H1 (cell line): Measurements from ENCODE around the gene CNRIP1. TPM values are rescaled to one million over a fixed set of nuclear protein-coding genes. Genes with fewer than 3 reads are reported as not detected.

ENCODE experiments used
- CTCF ChIA-PET: fragments of 300-600 bp; sonication (Branson Sonifier 250); formaldehyde crosslinking; loops from one replicate; lab custom pipeline; 2021; ENCODE audit not compliant: partially characterized antibody; lab: Charles Lee
- POLR2A ChIA-PET: fragments of 300-600 bp; sonication (Branson Sonifier 250); formaldehyde crosslinking; loops from one replicate; lab custom pipeline; 2021; ENCODE audit warnings: inconsistent platforms; ENCODE audit not compliant: partially characterized antibody; lab: Charles Lee
- DNase-seq, 2 experiments: peaks; one replicate each; pipeline versions ENCODE4 v3.0.0 to v3.0.0-alpha.2; 2010 to 2022; ENCODE audit warnings: low spot score in 2 of 2, low read depth in 1 of 2, mixed read lengths in 1 of 2
- FAIRE-seq: peaks from 2 replicates; lab custom pipeline; 2011; peaks lifted over from hg19 to GRCh38; lab: Jason Lieb, UNC
- H2AFZ ChIP-seq: 2 replicates; pipeline ENCODE4 v1.8.1; 2012; ENCODE audit warnings: low read length, inconsistent platforms
- H2AK5ac ChIP-seq: 2 replicates; pipeline ENCODE4 v1.6.1; 2013; ENCODE audit warnings: low read depth, low read length
- H2BK120ac ChIP-seq: replicated peaks from 2 replicates; pipeline ENCODE3; 2013; ENCODE audit warnings: low read depth, low read length, inconsistent platforms
- H2BK12ac ChIP-seq: 2 replicates; pipeline ENCODE4 v1.6.1; 2013; ENCODE audit warnings: low read depth, low read length
- H2BK15ac ChIP-seq: 2 replicates; pipeline ENCODE4 v1.6.1; 2013; ENCODE audit warnings: low read length
- H2BK20ac ChIP-seq: 2 replicates; pipeline ENCODE4 v1.6.1; 2013; ENCODE audit warnings: low read length
- H2BK5ac ChIP-seq: 2 replicates; pipeline ENCODE4 v1.6.1; 2013; ENCODE audit warnings: low read depth, low read length
- H3K14ac ChIP-seq: 2 replicates; pipeline ENCODE4 v1.6.1; 2013; ENCODE audit warnings: inconsistent platforms; ENCODE audit not compliant: insufficient read length
- H3K18ac ChIP-seq: 2 replicates; pipeline ENCODE4 v1.6.1; 2013; ENCODE audit warnings: low read length; ENCODE audit errors: extremely low read depth
- H3K23ac ChIP-seq: 2 replicates; pipeline ENCODE4 v1.6.1; 2013; ENCODE audit warnings: inconsistent platforms; ENCODE audit not compliant: insufficient read length
- H3K23me2 ChIP-seq: 2 replicates; pipeline ENCODE4 v1.6.1; 2013; ENCODE audit warnings: low read depth, low read length
- H3K27ac ChIP-seq: 2 replicates; pipeline ENCODE4 v1.6.1; 2011; ENCODE audit warnings: low read depth, low read length, inconsistent platforms
- H3K27me3 ChIP-seq, 4 experiments: replicated peaks in 1 of 4; 1 replicate in 1 of 4; 2 replicates in 3 of 4; pipeline versions ENCODE4 v1.6.1 to v1.8.1; 2011 to 2013; ENCODE audit warnings: low read length in 3 of 4, mild to moderate bottlenecking in 3 of 4, inconsistent platforms in 2 of 4, mixed read lengths in 2 of 4, moderate library complexity in 1 of 4; ENCODE audit not compliant: control insufficient read depth in 3 of 4, insufficient read depth in 3 of 4; ENCODE audit errors: extremely low read depth in 1 of 4
- H3K36me3 ChIP-seq, 4 experiments: 2 replicates each; pipeline versions ENCODE4 v1.6.1 to v1.8.1; 2011 to 2013; ENCODE audit warnings: mild to moderate bottlenecking in 4 of 4, low read length in 3 of 4, moderate library complexity in 2 of 4, control low read depth in 1 of 4, inconsistent platforms in 1 of 4; ENCODE audit not compliant: insufficient read depth in 4 of 4, control insufficient read depth in 2 of 4
- H3K4ac ChIP-seq: replicated peaks from 2 replicates; pipeline ENCODE3; 2013; ENCODE audit warnings: low read length, low read depth, mixed read lengths, inconsistent platforms; ENCODE audit not compliant: insufficient read length
- H3K4me1 ChIP-seq, 4 experiments: replicated peaks in 1 of 4; 1 replicate in 1 of 4; 2 replicates in 3 of 4; pipeline versions ENCODE4 v1.6.1 to v1.8.1; 2011 to 2013; ENCODE audit warnings: low read length in 3 of 4, inconsistent platforms in 2 of 4, mixed read lengths in 1 of 4; ENCODE audit not compliant: insufficient read depth in 4 of 4, control insufficient read depth in 3 of 4
- H3K4me2 ChIP-seq, 2 experiments: 2 replicates each; pipeline versions ENCODE4 v1.6.1 to v1.8.1; 2011 to 2013; ENCODE audit warnings: low read depth in 2 of 2, low read length in 2 of 2, control low read depth in 1 of 2, inconsistent platforms in 1 of 2, mild to moderate bottlenecking in 1 of 2; ENCODE audit not compliant: insufficient read depth in 1 of 2
- H3K4me3 ChIP-seq, 4 experiments: fragments of 200-600, 300-600 bp in 1 of 4; sonication (generic), shearing (Covaris generic), sonication (Bioruptor Twin) in 1 of 4; 2 replicates each; pipeline versions ENCODE4 v1.5.1 to v1.8.1; 2011 to 2016; ENCODE audit warnings: low read length in 4 of 4, low read depth in 3 of 4, control low read depth in 2 of 4, inconsistent platforms in 2 of 4, mild to moderate bottlenecking in 2 of 4, mixed read lengths in 1 of 4, moderate library complexity in 1 of 4; ENCODE audit not compliant: insufficient read depth in 2 of 4; ENCODE audit errors: extremely low read depth in 1 of 4
- H3K56ac ChIP-seq: replicated peaks from 2 replicates; pipeline ENCODE3; 2013; ENCODE audit warnings: low read depth, mild to moderate bottlenecking, mixed read lengths, low read length, inconsistent platforms; ENCODE audit not compliant: insufficient read length
- H3K79me1 ChIP-seq: 2 replicates; pipeline ENCODE4 v1.6.1; 2013; ENCODE audit warnings: low read depth, low read length, control low read depth
- H3K79me2 ChIP-seq, 2 experiments: 2 replicates each; pipeline versions ENCODE4 v1.6.1 to v1.8.1; 2012 to 2013; ENCODE audit warnings: low read length in 2 of 2, mild to moderate bottlenecking in 2 of 2, inconsistent platforms in 1 of 2; ENCODE audit not compliant: insufficient read depth in 2 of 2, control insufficient read depth in 1 of 2
- H3K9ac ChIP-seq, 4 experiments: replicated peaks in 1 of 4; 1 replicate in 1 of 4; 2 replicates in 3 of 4; pipeline versions ENCODE4 v1.6.1 to v1.8.1; 2011 to 2013; ENCODE audit warnings: low read depth in 3 of 4, low read length in 3 of 4, control low read depth in 2 of 4, mild to moderate bottlenecking in 2 of 4, moderate library complexity in 2 of 4, inconsistent platforms in 1 of 4; ENCODE audit errors: extremely low read depth in 1 of 4
- H3K9me3 ChIP-seq, 2 experiments: 2 replicates each; pipeline versions ENCODE4 v1.6.1 to v1.8.1; 2012 to 2013; ENCODE audit warnings: mild to moderate bottlenecking in 2 of 2, moderate library complexity in 2 of 2, control low read depth in 1 of 2, inconsistent platforms in 1 of 2, low read depth in 1 of 2, low read length in 1 of 2, mixed read lengths in 1 of 2; ENCODE audit not compliant: insufficient read depth in 2 of 2
- H4K20me1 ChIP-seq, 2 experiments: replicated peaks in 1 of 2; 2 replicates each; pipeline versions ENCODE3 to v1.8.1; 2011 to 2013; ENCODE audit warnings: inconsistent platforms in 2 of 2, low read length in 2 of 2, mild to moderate bottlenecking in 1 of 2; ENCODE audit not compliant: insufficient read depth in 2 of 2, control insufficient read depth in 1 of 2
- H4K5ac ChIP-seq: 2 replicates; pipeline ENCODE4 v1.6.1; 2013; ENCODE audit warnings: low read length, low read depth, mixed read lengths, inconsistent platforms; ENCODE audit not compliant: insufficient read length
- H4K8ac ChIP-seq: 2 replicates; pipeline ENCODE4 v1.8.0; 2013; ENCODE audit warnings: mild to moderate bottlenecking, moderate library complexity, low read length, inconsistent platforms; ENCODE audit not compliant: insufficient read depth; ENCODE audit errors: extremely low read depth
- H4K91ac ChIP-seq: replicated peaks from 2 replicates; pipeline ENCODE3; 2013; ENCODE audit warnings: low read length, mixed read lengths, inconsistent platforms; ENCODE audit not compliant: insufficient read length
- ASH2L ChIP-seq: fragments of 200-600, 300-600 bp; sonication (generic); IDR thresholded peaks from one replicate; pipeline ENCODE4 v1.7.1; 2017; ENCODE audit warnings: low read length
- MAFK ChIP-seq: IDR thresholded peaks from 2 replicates; pipeline ENCODE4 v1.6.1; 2012; ENCODE audit warnings: low read depth, mild to moderate bottlenecking, improper control_type of control experiment, low read length
- NRF1 ChIP-seq: IDR thresholded peaks from 2 replicates; pipeline ENCODE4 v1.6.1; 2011; ENCODE audit warnings: mild to moderate bottlenecking, low read depth, low read length, improper control_type of control experiment
- PHF8 ChIP-seq: fragments of 200-600 bp; sonication (generic); conservative IDR thresholded peaks from 2 replicates; pipeline ENCODE4 v1.7.1; 2012; ENCODE audit warnings: low read depth, mild to moderate bottlenecking, inconsistent platforms, low read length, moderate library complexity
- RBBP5 ChIP-seq: IDR thresholded peaks from 2 replicates; pipeline ENCODE4 v1.7.1; 2012; ENCODE audit warnings: low read depth, mild to moderate bottlenecking, inconsistent platforms, low read length, moderate library complexity, borderline replicate concordance
- RFX5 ChIP-seq: IDR thresholded peaks from 2 replicates; pipeline ENCODE4 v1.6.1; 2011; ENCODE audit warnings: low read depth, low read length, improper control_type of control experiment, borderline replicate concordance
- RNF2 ChIP-seq: fragments of 200-900, 300-1000 bp; sonication (generic); IDR thresholded peaks from 2 replicates; pipeline ENCODE4 v1.7.1; 2016; ENCODE audit warnings: borderline replicate concordance, low read depth, mild to moderate bottlenecking, antibody characterized with exemption, low read length; ENCODE audit not compliant: poor library complexity, severe bottlenecking; ENCODE audit errors: missing control alignments
- SIRT6 ChIP-seq: IDR thresholded peaks from one replicate; pipeline ENCODE4 v1.7.1; 2012; ENCODE audit warnings: low read length, inconsistent platforms
- SIX5 ChIP-seq: IDR thresholded peaks from 2 replicates; pipeline ENCODE4 v1.6.1; 2011; ENCODE audit warnings: mild to moderate bottlenecking, low read depth, low read length
- SP1 ChIP-seq: IDR thresholded peaks from 2 replicates; pipeline ENCODE4 v1.6.1; 2011; ENCODE audit warnings: low read depth, low read length
- TAF1 ChIP-seq: IDR thresholded peaks from 2 replicates; pipeline ENCODE4 v1.6.1; 2011; ENCODE audit warnings: mild to moderate bottlenecking, low read depth, low read length
- TBP ChIP-seq: IDR thresholded peaks from 2 replicates; pipeline ENCODE4 v1.6.1; 2011; ENCODE audit warnings: low read depth, low read length, improper control_type of control experiment
- WGBS, 2 experiments: shearing (Covaris generic) in 1 of 2; methylation state at CpG; one replicate each; pipeline versions ENCODE4 v1.1.6 to v1.1.7; 2013 to 2015; ENCODE audit warnings: low lambda C conversion rate in 2 of 2, mixed read lengths in 2 of 2, inconsistent platforms in 1 of 2, low coverage in 1 of 2, missing lambda C conversion rate in 1 of 2; ENCODE audit not compliant: insufficient replicate concordance in 2 of 2, insufficient coverage in 1 of 2, insufficient read length in 1 of 2; ENCODE audit errors: extremely low coverage in 1 of 2, missing lambda C conversion rate in 1 of 2; 5-methylcytosine and 5-hydroxymethylcytosine counted together
- polyA plus RNA-seq, 7 experiments: library from polyadenylated mRNA; depleted of rRNA in 3 of 7; stranded (reverse) in 5 of 7; unstranded in 2 of 7; fragments of >200 nt in 5 of 7; fragments of 200-250 nt in 2 of 7; gene quantifications; 1 replicate in 5 of 7; 2 replicates in 1 of 7; 4 replicates in 1 of 7; pipeline versions ENCODE4 v1.2.1 to v1.2.3, GENCODE V29; 2011 to 2013; ENCODE audit warnings: missing spikeins in 2 of 7, mixed read lengths in 2 of 7
- total RNA-seq: library from RNA; stranded (reverse); fragmentation: NEBNext Ultra II Directional; extraction: Animal tissue kit (Norgen Biotek cat#: 25700); gene quantifications from 2 replicates; pipeline ENCODE4 v1.2.1, GENCODE V29; 2021

Gene CNRIP1
- total and polyA plus RNA-seq, 2 of the 8 experiments (the other 6 are each of a cell fraction or from before 2014, with no cell fraction given), result 4.6 to 7.0 TPM

- no peak overlapping the region for H2BK120ac ChIP-seq
- FAIRE-seq, result no peak
- no peaks in the 10 kb centered on the region for H3K9me3 ChIP-seq
- no peaks in the 10 kb centered on the region for H3K4me1 ChIP-seq
- H2BK5ac ChIP-seq, result no peak overlapping the region
- no peak overlapping the region for H3K4me2 ChIP-seq
- no peak overlapping the region for H4K8ac ChIP-seq
- CTCF ChIA-PET, result interaction anchor here (1.0 to 1.2 kb wide), 2 partner anchors 11 to 14 kb away, joined by 3 read pairs; partner anchors contain the start of gene CNRIP1
- H3K56ac ChIP-seq, result no peak overlapping the region
- no peaks in the 10 kb centered on the region for H3K36me3 ChIP-seq
- no peak overlapping the region for H3K23ac ChIP-seq
- H3K79me1 ChIP-seq, result no peaks in the 10 kb centered on the region
- no peak overlapping the region for H3K9ac ChIP-seq
- no peak overlapping the region for H2AK5ac ChIP-seq
- no peak overlapping the region for H2BK20ac ChIP-seq
- 86% methylated on average over 3 of the region's 3 CpGs; no CpG with 5 or more reads in 1 of the 2 experiments for whole genome bisulfite sequencing, 2 experiments
- no peaks in the 10 kb centered on the region for H3K23me2 ChIP-seq
- H3K4ac ChIP-seq, result no peak overlapping the region
- H4K20me1 ChIP-seq, result no peaks in the 10 kb centered on the region
- no peak overlapping the region for H3K4me3 ChIP-seq
- no peak for TF ChIP-seq TAF1
- no peak for TF ChIP-seq RBBP5
- no peak for TF ChIP-seq SIX5
- TF ChIP-seq RFX5, result no peak
- TF ChIP-seq ASH2L, result no peak
- TF ChIP-seq TBP, result no peak
- TF ChIP-seq RNF2, result no peak
- TF ChIP-seq NRF1, result no peak
- no peak for TF ChIP-seq SIRT6
- TF ChIP-seq SP1, result no peak
- TF ChIP-seq PHF8, result no peak
- TF ChIP-seq MAFK, result no peak
- H2AFZ ChIP-seq, result no peak overlapping the region
- H3K79me2 ChIP-seq, result no peaks in the 10 kb centered on the region
- H3K27me3 ChIP-seq, result no peaks in the 10 kb centered on the region
- no peak overlapping the region for H4K91ac ChIP-seq
- H3K18ac ChIP-seq, result no peak overlapping the region
- H3K27ac ChIP-seq, result no peak overlapping the region
- no peak overlapping the region for H3K14ac ChIP-seq
- H4K5ac ChIP-seq, result no peak overlapping the region
- DNase-seq, result no peak
- H2BK12ac ChIP-seq, result no peak overlapping the region
- POLR2A ChIA-PET, result no interaction called here
- H2BK15ac ChIP-seq, result no peak overlapping the region
These were observed 14.2 kb upstream of the CNRIP1 start for GRCh38 chr2:68333931-68334330.
